PC-9 (cell line): Measurements from ENCODE around the gene DTX1.

Experiments
- CTCF ChIP-seq: fragments of 200-600 bp; sonication (generic); conservative IDR thresholded peaks from 2 replicates; pipeline ENCODE4 v1.6.1; 2017; ENCODE audit warnings: mixed run types, antibody characterized with exemption, mild to moderate bottlenecking, moderate library complexity
- EZH2 ChIP-seq: fragments of 200-600 bp; sonication (generic); IDR thresholded peaks from 2 replicates; pipeline ENCODE4 v1.8.0; 2017; ENCODE audit warnings: antibody characterized with exemption, low read depth

DNA sequence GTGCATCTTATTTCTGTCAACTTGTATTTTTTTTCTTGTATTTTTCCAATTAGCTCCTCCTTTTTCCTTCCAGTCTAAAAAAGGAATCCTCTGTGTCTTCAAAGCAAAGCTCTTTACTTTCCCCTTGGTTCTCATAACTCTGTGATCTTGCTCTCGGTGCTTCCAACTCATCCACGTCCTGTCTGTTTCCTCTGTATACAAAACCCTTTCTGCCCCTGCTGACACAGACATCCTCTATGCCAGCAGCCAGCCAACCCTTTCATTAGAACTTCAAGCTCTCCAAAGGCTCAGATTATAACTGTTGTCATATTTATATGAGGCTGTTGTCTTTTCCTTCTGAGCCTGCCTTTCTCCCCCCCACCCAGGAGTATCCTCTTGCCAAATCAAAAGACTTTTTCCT is 45.8 kb upstream of the DTX1 start:
- TF ChIP-seq CTCF (no peak), EZH2 (no peak)
